Activated CD4-positive, alpha-beta T cell treated with anti-CD3 and anti-CD28 coated beads, Interleukin-2, amount 50 U/mL, for 16 hours (primary cell): ENCODE results near the gene SPOCK1.

Source experiments
- DNase-seq: peaks from one replicate; pipeline ENCODE4 v3.0.0-alpha.2; 2020

The SPOCK1 gene

GRCh38 chr5:137290373-137290772, 208.8 kb downstream of the SPOCK1 start:
- DNase-seq = no peak

GRCh38 chr5:137289856-137290255, 209.3 kb downstream of the SPOCK1 start:
- DNase-seq = no peak

GRCh38 chr5:137287569-137287968, 211.6 kb downstream of the SPOCK1 start:
- DNase-seq = no peak

GRCh38 chr5:137286025-137286610, 213.0 kb downstream of the SPOCK1 start:
- no peak for DNase-seq

- DNase-seq = no peak
Observed at GRCh38 chr5:137283801-137284200, 215.3 kb downstream of the SPOCK1 start.

GRCh38 chr5:137282216-137282615, 216.9 kb downstream of the SPOCK1 start:
- DNase-seq = no peak

GRCh38 chr5:137281201-137281600, 217.9 kb downstream of the SPOCK1 start:
- no peak for DNase-seq

GRCh38 chr5:137280656-137281055, 218.5 kb downstream of the SPOCK1 start:
- DNase-seq = no peak

GRCh38 chr5:137279521-137280231, 219.4 kb downstream of the SPOCK1 start:
- no peak for DNase-seq

- DNase-seq = no peak
Observed at GRCh38 chr5:137278476-137278875, 220.7 kb downstream of the SPOCK1 start.

- DNase-seq = no peak
Observed at GRCh38 chr5:137275083-137275482, 224.0 kb downstream of the SPOCK1 start.

- DNase-seq = no peak
Observed at GRCh38 chr5:137273511-137273910, 225.6 kb downstream of the SPOCK1 start.

- DNase-seq = no peak
Observed at GRCh38 chr5:137272831-137273230, 226.3 kb downstream of the SPOCK1 start.

- no peak for DNase-seq
Observed at GRCh38 chr5:137269946-137270345, 229.2 kb downstream of the SPOCK1 start.

GRCh38 chr5:137269274-137269673, 229.9 kb downstream of the SPOCK1 start:
- DNase-seq = no peak

- no peak for DNase-seq
Observed at GRCh38 chr5:137268646-137269045, 230.5 kb downstream of the SPOCK1 start.

- DNase-seq = no peak
Observed at GRCh38 chr5:137266186-137266585, 232.9 kb downstream of the SPOCK1 start.

GRCh38 chr5:137265457-137265856, 233.7 kb downstream of the SPOCK1 start:
- DNase-seq = no peak

GRCh38 chr5:137264573-137264972, 234.6 kb downstream of the SPOCK1 start:
- no peak for DNase-seq

- DNase-seq = no peak
Observed at GRCh38 chr5:137264041-137264440, 235.1 kb downstream of the SPOCK1 start.

GRCh38 chr5:137263371-137264005, 235.6 kb downstream of the SPOCK1 start:
- DNase-seq = no peak

- DNase-seq = no peak
Observed at GRCh38 chr5:137262818-137263217, 236.3 kb downstream of the SPOCK1 start.

GRCh38 chr5:137260820-137261695, 238.1 kb downstream of the SPOCK1 start:
- DNase-seq = no peak
